GM13976 (cell line): Measurements from ENCODE around the gene CLRN3.

Source experiments
- DNase-seq: peaks from one replicate; pipeline ENCODE4 v3.0.0; 2012; ENCODE audit warnings: low spot score
- CTCF ChIP-seq: IDR thresholded peaks from 2 replicates; pipeline ENCODE4 v1.5.1; 2012; ENCODE audit warnings: borderline replicate concordance, mild to moderate bottlenecking; ENCODE audit not compliant: insufficient read depth; ENCODE audit errors: extremely low read depth, missing control alignments, control extremely low read depth
- in situ Hi-C: fragments of 300-500 bp; cut with MboI; formaldehyde crosslinking; loops from one replicate; pipeline ENCODE4 v1.12.0; 2022; ENCODE audit warnings: low sequenced_read_pairs, mixed read lengths, inconsistent platforms; ENCODE audit not compliant: unreplicated experiment

CLRN3 gene

GRCh38 chr10:127832501-127832900 is 60.2 kb downstream of the CLRN3 start:
- no peak for TF ChIP-seq CTCF
- in situ Hi-C loops = no loop called here
- DNase-seq = no peak

- no peak for TF ChIP-seq CTCF
- no peak for DNase-seq
- in situ Hi-C loops = no loop called here
These were observed 62.3 kb downstream of the CLRN3 start for GRCh38 chr10:127830414-127830813.
